Measurements from ENCODE around the gene ZFR2.
"Not testable (repeated sequence)": the region's sequence is repeated elsewhere in the genome, so short reads cannot be mapped to it uniquely, and the experiment has no call there.

ZFR2 gene

GRCh38 chr19:3835055-3835435, 33.8 kb downstream of the ZFR2 start:
- no peak for DNase-seq

DNA sequence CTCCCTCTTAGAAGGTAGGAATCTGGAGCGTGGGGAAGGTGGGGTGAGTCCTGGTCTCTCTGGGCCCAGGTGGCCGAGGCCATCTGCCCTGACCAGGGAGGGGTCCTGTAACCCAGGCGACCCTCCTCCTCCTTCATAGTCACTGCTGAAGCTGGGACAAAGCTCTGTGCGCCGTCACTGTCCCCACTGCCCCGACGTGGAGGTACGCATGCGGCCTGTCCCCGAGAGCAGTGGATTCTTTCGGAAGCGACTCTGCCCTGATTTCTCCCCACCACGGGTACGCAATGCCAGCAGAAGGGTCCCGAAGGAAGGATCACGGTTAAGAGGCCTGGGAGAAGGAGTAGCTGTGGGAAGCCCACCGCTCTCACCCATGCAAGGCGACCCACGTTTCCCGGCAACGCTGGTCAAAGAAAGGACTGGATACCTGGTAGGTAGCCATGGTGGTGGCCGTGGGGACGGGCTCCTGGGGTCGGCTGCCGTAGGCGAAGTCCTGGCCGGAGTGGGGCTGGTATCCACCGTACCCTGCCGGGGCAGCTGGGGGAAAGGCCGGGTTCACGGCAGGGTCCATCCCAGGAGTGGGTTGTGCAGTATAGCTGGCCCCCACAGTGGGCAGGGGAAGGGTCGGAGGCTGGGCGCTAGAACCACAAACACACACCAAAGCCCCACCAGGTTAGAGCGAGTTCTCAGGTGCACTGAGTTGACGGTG, 34.3 kb downstream of the ZFR2 start:
- DNase-seq: no peak

GRCh38 chr19:3833578-3834348, 35.1 kb downstream of the ZFR2 start:
- no peak for DNase-seq

- DNase-seq: no peak
Measured at GRCh38 chr19:3832001-3832400, 36.8 kb downstream of the ZFR2 start.

DNA sequence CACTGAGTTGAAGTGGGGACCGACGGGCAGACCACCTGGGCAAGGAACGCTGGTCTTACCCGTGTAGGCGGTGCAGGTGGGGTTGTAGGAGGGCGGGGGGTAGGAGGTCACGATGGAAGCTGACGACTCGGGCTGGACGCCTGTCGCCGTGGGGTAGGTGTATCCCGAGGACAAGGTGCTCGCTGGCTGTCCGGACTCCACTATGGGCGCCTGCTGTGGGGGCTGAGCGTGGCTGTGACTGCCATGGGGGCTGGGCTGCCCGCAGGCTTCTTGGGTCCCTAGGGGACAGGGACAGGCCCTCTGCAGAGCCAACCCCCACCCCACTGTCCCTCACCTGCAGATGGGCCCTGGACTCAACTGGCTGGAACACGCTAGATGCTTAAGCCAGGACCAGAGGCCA, 37.2 kb downstream of the ZFR2 start:
- DNase-seq: no peak

- no peak for DNase-seq
Measured at GRCh38 chr19:3830621-3831589, 37.9 kb downstream of the ZFR2 start.

DNA sequence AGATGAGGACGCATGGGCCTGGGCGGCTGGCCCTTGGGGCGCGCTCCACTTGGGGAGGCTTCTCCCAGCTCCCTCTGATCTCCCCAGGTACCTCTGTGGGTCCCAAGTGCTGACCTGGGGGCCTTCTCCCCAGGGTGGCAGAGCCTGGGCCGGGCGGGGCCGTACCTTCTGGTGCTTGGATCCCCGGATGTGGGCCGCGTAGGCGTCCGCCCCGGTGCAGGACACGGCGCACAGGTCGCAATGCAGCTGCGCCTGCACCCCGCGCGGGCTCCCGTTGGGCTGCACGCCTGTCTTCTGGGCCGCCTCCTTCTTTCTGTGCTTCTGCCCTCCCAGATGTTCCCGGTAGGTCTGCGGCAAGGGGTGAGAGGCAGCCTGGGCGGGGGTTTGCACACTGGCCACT, 41.5 kb downstream of the ZFR2 start:
- DNase-seq: no peak

GRCh38 chr19:3826163-3826562, 42.7 kb downstream of the ZFR2 start:
- DNase-seq: no peak

DNA sequence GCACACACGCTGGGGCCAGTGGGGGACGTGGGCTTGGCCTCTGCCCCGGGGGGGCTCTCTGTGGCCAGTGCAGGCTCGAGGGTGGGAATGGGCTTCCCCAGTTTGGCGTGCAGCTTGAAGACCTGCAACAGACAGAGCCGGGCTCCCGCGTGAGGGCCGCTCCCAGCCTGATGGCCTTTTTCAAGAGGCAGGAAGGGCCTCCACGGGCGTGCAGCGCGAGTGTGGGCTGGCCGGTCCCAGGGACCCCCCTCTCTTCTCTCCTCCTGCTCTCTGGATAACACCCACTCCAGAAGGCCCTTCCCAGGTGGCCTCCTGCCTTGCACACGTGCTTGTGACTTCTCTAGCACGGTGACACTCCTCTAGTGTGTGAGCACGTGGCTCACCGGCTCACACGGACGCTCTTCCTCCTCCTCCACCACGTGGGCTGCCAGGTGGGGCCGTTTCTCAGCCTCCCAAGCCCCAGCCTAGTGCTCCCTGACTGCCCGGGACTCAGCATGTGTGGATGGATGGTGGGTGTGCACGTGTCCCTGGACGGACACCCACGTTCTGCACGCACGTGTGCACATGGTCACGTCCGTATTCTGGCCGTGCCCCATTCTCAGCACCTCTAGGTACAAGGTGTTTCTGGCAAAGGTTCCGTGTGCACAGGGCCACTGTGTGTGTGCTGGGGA, 43.4 kb downstream of the ZFR2 start:
- no peak for DNase-seq

DNA sequence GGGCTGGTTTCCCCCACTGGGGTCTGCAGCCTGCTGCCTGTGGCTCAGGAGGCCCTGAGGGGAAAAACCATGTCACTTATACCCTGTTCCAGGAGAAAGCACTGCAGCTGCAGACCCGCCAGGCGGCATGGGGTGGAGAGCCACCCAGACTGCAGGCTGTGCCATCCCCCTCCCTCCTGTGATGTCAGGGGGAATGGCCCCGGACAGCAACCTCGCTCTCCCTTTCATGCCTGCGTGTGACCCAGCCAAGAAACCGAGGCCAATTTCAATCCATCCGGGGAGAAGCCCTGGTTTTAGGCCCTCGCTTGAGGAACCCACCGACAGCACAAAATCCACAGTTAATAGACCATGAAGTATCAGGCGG, 45.5 kb downstream of the ZFR2 start:
- DNase-seq: no peak

GRCh38 chr19:3822683-3823349, 46.0 kb downstream of the ZFR2 start:
- DNase-seq: no peak

GRCh38 chr19:3821857-3822364, 46.9 kb downstream of the ZFR2 start:
- peak; percentile 21 to 63 (median 33) for DNase-seq

DNA sequence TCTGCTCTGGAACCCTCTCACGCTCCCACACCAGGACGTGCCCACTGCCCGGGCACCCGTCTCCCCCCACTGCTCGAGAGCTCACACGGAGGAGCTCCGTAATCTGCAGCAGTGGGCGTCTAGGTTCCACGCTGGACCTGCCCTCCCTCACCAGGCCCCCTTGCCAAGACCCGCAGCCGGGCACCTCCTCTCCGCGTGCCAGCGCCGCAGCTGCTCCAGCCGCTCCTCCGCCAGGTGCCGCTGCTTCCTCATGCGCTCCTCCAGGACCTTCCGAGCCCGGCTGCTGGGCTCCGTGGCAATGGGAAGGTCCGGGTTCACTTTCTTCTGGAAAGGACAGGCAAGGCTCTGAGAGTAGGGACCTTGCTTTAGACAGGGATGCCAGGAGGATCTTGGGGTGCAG, 47.7 kb downstream of the ZFR2 start:
- no peak for DNase-seq

GRCh38 chr19:3819989-3820388, 48.8 kb downstream of the ZFR2 start:
- DNase-seq: no peak

GRCh38 chr19:3818918-3819317, 49.9 kb downstream of the ZFR2 start:
- no peak for DNase-seq

DNA sequence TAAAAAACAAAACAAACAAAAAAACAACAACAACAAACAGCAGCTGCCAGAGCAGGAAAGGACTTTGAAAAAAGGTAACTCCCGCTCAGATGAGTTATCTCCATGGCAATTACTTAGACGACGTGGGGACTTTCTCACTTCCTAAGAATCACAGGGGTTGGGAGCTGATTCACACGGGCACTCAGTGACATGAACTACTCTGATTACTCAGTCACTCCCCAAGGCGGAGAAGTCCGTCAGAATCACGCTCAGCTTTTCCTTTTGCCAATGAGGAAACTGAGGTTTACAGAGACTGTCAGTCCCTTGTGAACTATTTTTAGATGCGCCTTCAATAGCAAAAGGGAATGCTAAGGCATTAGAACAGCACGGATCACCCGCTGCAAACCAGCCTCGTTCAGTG, 50.4 kb downstream of the ZFR2 start:
- DNase-seq: no peak

DNA sequence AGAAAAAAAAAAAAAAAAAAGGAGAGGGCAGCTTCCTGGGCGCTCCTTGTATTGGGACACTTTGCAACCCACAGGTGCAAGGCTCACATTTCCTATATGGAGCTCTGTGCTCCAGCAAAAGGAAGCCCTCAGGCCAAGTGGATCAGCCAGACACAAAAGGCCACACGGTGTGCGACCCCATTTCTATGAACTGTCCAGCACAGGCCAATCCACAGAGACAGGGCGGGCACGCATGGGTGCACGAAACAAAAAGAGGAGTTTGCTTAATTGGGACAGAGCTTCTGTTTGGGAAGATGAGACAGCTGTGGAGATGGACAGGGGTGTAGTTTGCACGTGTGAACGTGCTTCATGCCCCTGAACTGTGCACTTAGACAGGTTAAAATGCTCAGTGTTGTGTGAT, 51.1 kb downstream of the ZFR2 start:
- no peak for DNase-seq

DNA sequence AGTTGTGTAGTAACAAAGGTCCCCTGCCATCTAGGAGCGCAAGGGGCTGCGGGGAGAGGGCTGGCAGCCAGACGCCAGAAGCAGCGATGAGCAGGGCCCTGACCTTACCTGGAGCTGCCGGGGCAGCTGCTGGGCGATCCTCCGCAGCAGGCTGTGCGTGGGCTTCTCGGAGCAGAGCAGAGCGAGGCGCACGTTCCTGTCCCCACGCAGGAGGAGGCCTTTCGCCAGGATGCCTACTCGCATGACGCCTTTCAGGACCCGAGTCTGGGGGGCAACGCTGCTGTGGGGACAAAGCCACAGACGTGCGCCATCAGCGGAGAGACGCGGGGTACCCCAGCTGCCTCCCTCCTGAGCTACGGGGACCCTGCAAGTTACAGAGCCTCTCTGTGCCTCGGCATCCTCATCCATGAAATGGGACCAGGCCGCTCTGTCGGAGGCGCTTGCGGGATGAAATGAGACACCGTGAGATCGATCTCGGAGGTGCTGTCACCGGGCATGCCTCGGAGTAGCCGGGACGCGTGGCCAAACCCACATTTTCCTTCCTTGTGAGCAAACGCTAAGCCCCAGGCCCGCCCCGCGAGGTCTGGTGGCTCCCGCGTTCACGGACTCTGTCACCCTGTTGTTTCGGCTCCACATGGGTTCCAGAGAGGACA, 52.1 kb downstream of the ZFR2 start:
- DNase-seq: no peak

DNA sequence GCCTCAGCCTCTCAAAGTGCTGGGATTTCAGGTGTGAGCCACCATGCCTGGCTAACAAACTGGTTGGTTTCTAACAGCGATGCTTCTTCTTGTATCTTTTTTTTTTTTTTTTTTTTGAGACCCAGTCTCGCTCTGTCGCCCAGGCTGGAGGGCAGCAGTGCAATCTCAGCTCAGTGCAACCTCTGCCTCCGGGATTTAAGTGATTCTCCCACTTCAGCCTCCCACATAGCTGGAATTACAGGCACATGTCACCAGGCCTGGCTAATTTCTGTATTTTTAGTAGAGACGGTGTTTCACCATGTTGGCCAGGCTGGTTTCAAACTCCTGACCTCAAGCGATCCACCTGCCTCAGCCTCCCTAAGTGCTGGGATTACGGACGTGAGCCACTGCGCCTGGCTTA, 52.7 kb downstream of the ZFR2 start:
- DNase-seq: not testable (repeated sequence)

GRCh38 chr19:3814648-3815047, 54.2 kb downstream of the ZFR2 start:
- DNase-seq: no peak

Measured in NCI-H1417 (cell line).